Astrocyte (in vitro differentiated cells and primary cell): ENCODE measurements around the gene RASIP1. TPM values are rescaled to one million over a fixed set of nuclear protein-coding genes. Genes with fewer than 3 reads are reported as not detected.

ENCODE experiments used
- DNase-seq: peaks from one replicate; pipeline ENCODE4 v3.0.0-alpha.2; 2010; ENCODE audit warnings: low read depth
- FAIRE-seq: peaks from 2 replicates; lab custom pipeline; 2011; peaks lifted over from hg19 to GRCh38; lab: Jason Lieb, UNC
- H2AFZ ChIP-seq: 2 replicates; pipeline ENCODE4 v1.6.0; 2012; ENCODE audit warnings: low read depth, low read length, inconsistent platforms
- H3K27ac ChIP-seq: 2 replicates; pipeline ENCODE4 v1.5.1; 2011; ENCODE audit warnings: low read depth, low read length, inconsistent platforms
- H3K27me3 ChIP-seq: 2 replicates; pipeline ENCODE4 v1.6.0; 2011; ENCODE audit warnings: low read length, inconsistent platforms; ENCODE audit not compliant: insufficient read depth
- H3K36me3 ChIP-seq: 2 replicates; pipeline ENCODE4 v1.5.1; 2011; ENCODE audit warnings: low read length, inconsistent platforms; ENCODE audit not compliant: insufficient read depth
- H3K4me1 ChIP-seq: 2 replicates; pipeline ENCODE4 v1.5.1; 2011; ENCODE audit warnings: low read length, inconsistent platforms; ENCODE audit not compliant: insufficient read depth
- H3K4me2 ChIP-seq: 2 replicates; pipeline ENCODE4 v1.6.0; 2012; ENCODE audit warnings: low read length, inconsistent platforms
- H3K4me3 ChIP-seq: 2 replicates; pipeline ENCODE4 v1.5.1; 2011; ENCODE audit warnings: low read depth, mild to moderate bottlenecking, low read length, inconsistent platforms; ENCODE audit not compliant: insufficient read depth
- H3K79me2 ChIP-seq: 2 replicates; pipeline ENCODE4 v1.6.0; 2012; ENCODE audit warnings: mild to moderate bottlenecking, low read length, inconsistent platforms; ENCODE audit not compliant: insufficient read depth
- H3K9ac ChIP-seq: 2 replicates; pipeline ENCODE4 v1.6.0; 2012; ENCODE audit warnings: mild to moderate bottlenecking, low read length, inconsistent platforms
- H3K9me3 ChIP-seq: 2 replicates; pipeline ENCODE4 v1.5.1; 2012; ENCODE audit warnings: low read depth, mild to moderate bottlenecking, low read length, inconsistent platforms; ENCODE audit not compliant: insufficient read depth
- H4K20me1 ChIP-seq: 2 replicates; pipeline ENCODE4 v1.6.0; 2012; ENCODE audit warnings: low read length, inconsistent platforms; ENCODE audit not compliant: insufficient read depth
- H3K27ac Mint-ChIP-seq: one replicate; pipeline ENCODE4 v1.8.0; 2021; ENCODE audit warnings: mild to moderate bottlenecking, mixed read lengths; ENCODE audit not compliant: unreplicated experiment
- H3K27me3 Mint-ChIP-seq: one replicate; pipeline ENCODE4 v1.8.0; 2021; ENCODE audit warnings: low read depth, mixed read lengths; ENCODE audit not compliant: unreplicated experiment
- H3K36me3 Mint-ChIP-seq: one replicate; pipeline ENCODE4 v1.8.0; 2021; ENCODE audit warnings: low read depth, mixed read lengths; ENCODE audit not compliant: unreplicated experiment
- H3K4me1 Mint-ChIP-seq: one replicate; pipeline ENCODE4 v1.8.0; 2021; ENCODE audit warnings: low read depth, mixed read lengths; ENCODE audit not compliant: unreplicated experiment
- H3K4me3 Mint-ChIP-seq: one replicate; pipeline ENCODE4 v1.8.0; 2021; ENCODE audit warnings: mild to moderate bottlenecking, moderate library complexity, mixed read lengths; ENCODE audit not compliant: unreplicated experiment
- H3K9me3 Mint-ChIP-seq: one replicate; pipeline ENCODE4 v1.8.0; 2021; ENCODE audit warnings: mild to moderate bottlenecking, mixed read lengths; ENCODE audit not compliant: unreplicated experiment
- EZH2 ChIP-seq: IDR thresholded peaks from 2 replicates; pipeline ENCODE4 v1.6.1; 2012; ENCODE audit warnings: mild to moderate bottlenecking, low read length, inconsistent platforms; ENCODE audit not compliant: insufficient read depth
- total RNA-seq: library from RNA; stranded (reverse); gene quantifications from 2 replicates; pipeline ENCODE4 v1.2.1, GENCODE V29; 2021
- TF ChIP-seq, protein P1 (sequence below): IDR thresholded peaks from 2 replicates; pipeline ENCODE4 v1.5.1; 2011; ENCODE audit warnings: low read depth, mild to moderate bottlenecking, inconsistent platforms, low read length, moderate library complexity; ENCODE audit not compliant: insufficient read depth

RASIP1 gene
- total RNA-seq, 1 donor from 2014 or later, result 0.68 TPM

DNA sequence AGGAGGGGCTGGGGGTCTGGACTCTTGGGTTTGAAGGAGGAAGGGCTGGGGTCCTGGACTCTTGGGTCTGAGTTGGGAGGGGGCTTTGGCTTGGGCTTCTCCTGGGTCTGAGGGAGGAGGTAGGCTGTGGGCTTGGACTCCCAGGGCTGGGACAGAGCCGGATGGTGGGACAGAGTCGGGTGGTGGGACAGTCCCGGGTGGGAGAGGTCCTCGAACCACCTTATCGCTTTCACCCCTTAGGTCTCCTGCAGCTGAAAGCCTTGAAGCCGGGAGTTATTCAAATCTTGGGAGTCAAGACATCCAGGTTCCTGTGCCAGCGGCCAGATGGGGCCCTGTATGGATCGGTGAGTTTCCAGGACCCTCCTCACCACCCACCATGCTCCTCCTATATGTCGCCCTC, 16.3 kb upstream of the RASIP1 start:
- Histone ChIP-seq H3K4me2 (no peak overlapping the region), H3K36me3 (no peaks in the 10 kb centered on the region), H4K20me1 (no peaks in the 10 kb centered on the region), H3K79me2 (no peaks in the 10 kb centered on the region), H3K4me3 (no peak overlapping the region), H3K27me3 (peaks cover 27% of the 10 kb centered on the region), H3K27ac (no peak overlapping the region), H2AFZ (no peak overlapping the region), H3K9me3 (no peaks in the 10 kb centered on the region), H3K9ac (no peak overlapping the region), H3K4me1 (peaks cover 9% of the 10 kb centered on the region)
- Mint-ChIP-seq H3K4me3 (no peak overlapping the region), H3K27ac (no peak overlapping the region), H3K9me3 (no peaks in the 10 kb centered on the region), H3K4me1 (peaks cover 3% of the 10 kb centered on the region), H3K36me3 (no peaks in the 10 kb centered on the region), H3K27me3 (peaks cover 47% of the 10 kb centered on the region)
- no peak for TF ChIP-seq EZH2
- TF ChIP-seq, protein P1, sequence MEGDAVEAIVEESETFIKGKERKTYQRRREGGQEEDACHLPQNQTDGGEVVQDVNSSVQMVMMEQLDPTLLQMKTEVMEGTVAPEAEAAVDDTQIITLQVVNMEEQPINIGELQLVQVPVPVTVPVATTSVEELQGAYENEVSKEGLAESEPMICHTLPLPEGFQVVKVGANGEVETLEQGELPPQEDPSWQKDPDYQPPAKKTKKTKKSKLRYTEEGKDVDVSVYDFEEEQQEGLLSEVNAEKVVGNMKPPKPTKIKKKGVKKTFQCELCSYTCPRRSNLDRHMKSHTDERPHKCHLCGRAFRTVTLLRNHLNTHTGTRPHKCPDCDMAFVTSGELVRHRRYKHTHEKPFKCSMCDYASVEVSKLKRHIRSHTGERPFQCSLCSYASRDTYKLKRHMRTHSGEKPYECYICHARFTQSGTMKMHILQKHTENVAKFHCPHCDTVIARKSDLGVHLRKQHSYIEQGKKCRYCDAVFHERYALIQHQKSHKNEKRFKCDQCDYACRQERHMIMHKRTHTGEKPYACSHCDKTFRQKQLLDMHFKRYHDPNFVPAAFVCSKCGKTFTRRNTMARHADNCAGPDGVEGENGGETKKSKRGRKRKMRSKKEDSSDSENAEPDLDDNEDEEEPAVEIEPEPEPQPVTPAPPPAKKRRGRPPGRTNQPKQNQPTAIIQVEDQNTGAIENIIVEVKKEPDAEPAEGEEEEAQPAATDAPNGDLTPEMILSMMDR, result no peak
- FAIRE-seq (no peak), DNase-seq (no peak)

DNA sequence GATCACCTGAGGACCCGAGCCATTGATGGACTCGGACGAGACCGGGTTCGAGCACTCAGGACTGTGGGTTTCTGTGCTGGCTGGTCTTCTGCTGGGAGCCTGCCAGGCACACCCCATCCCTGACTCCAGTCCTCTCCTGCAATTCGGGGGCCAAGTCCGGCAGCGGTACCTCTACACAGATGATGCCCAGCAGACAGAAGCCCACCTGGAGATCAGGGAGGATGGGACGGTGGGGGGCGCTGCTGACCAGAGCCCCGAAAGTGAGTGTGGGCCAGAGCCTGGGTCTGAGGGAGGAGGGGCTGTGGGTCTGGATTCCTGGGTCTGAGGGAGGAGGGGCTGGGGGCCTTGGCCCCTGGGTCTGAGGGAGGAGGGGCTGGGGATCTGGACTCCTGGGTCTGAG, 15.8 kb upstream of the RASIP1 start:
- peaks cover 9% of the 10 kb centered on the region for H3K4me1 ChIP-seq
- no peak overlapping the region for H3K9ac ChIP-seq
- no peak overlapping the region for H2AFZ ChIP-seq
- H3K27me3 ChIP-seq, result peaks cover 25% of the 10 kb centered on the region
- H3K4me3 Mint-ChIP-seq, result no peak overlapping the region
- no peaks in the 10 kb centered on the region for H3K36me3 ChIP-seq
- H3K4me3 ChIP-seq, result no peak overlapping the region
- H4K20me1 ChIP-seq, result no peaks in the 10 kb centered on the region
- no peak overlapping the region for H3K4me2 ChIP-seq
- no peaks in the 10 kb centered on the region for H3K36me3 Mint-ChIP-seq
- DNase-seq, result no peak
- no peak for FAIRE-seq
- TF ChIP-seq, protein P1, result no peak
- no peak for TF ChIP-seq EZH2
- no peak overlapping the region for H3K27ac Mint-ChIP-seq
- H3K4me1 Mint-ChIP-seq, result peaks cover 3% of the 10 kb centered on the region
- H3K9me3 Mint-ChIP-seq, result no peaks in the 10 kb centered on the region
- no peak overlapping the region for H3K27ac ChIP-seq
- peaks cover 45% of the 10 kb centered on the region for H3K27me3 Mint-ChIP-seq
- no peaks in the 10 kb centered on the region for H3K79me2 ChIP-seq
- H3K9me3 ChIP-seq, result no peaks in the 10 kb centered on the region

DNA sequence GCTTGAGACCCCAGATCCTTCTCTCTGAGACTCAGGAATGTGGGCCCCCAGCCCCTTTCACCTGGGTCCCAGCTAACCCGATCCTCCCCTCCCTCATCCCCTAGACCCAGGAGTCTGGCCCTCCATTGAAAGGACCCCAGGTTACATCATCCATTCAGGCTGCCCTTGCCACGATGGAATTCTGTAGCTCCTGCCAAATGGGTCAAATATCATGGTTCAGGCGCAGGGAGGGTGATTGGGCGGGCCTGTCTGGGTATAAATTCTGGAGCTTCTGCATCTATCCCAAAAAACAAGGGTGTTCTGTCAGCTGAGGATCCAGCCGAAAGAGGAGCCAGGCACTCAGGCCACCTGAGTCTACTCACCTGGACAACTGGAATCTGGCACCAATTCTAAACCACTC, 15.4 kb upstream of the RASIP1 start:
- Histone ChIP-seq H3K36me3 (no peaks in the 10 kb centered on the region), H3K4me1 (peaks cover 9% of the 10 kb centered on the region), H3K4me2 (no peak overlapping the region), H3K79me2 (no peaks in the 10 kb centered on the region), H3K9ac (no peak overlapping the region), H3K27ac (no peak overlapping the region), H3K27me3 (peaks cover 25% of the 10 kb centered on the region), H3K9me3 (no peaks in the 10 kb centered on the region), H2AFZ (no peak overlapping the region), H3K4me3 (no peak overlapping the region), H4K20me1 (no peaks in the 10 kb centered on the region)
- TF ChIP-seq, protein P1, result no peak
- no peak for TF ChIP-seq EZH2
- peaks cover 42% of the 10 kb centered on the region for H3K27me3 Mint-ChIP-seq
- H3K36me3 Mint-ChIP-seq, result no peaks in the 10 kb centered on the region
- peaks cover 3% of the 10 kb centered on the region for H3K4me1 Mint-ChIP-seq
- FAIRE-seq, result no peak
- no peaks in the 10 kb centered on the region for H3K9me3 Mint-ChIP-seq
- no peak for DNase-seq
- H3K4me3 Mint-ChIP-seq, result no peak overlapping the region
- H3K27ac Mint-ChIP-seq, result no peak overlapping the region
